Retinal pigment epithelial cell (primary cell): ENCODE data around the gene DCAF7.

Source experiments
- DNase-seq: peaks from one replicate; pipeline ENCODE4 v3.0.0-alpha.2; 2010; ENCODE audit warnings: low read depth
- H3K4me3 ChIP-seq: 2 replicates; pipeline ENCODE4 v1.5.1; 2011; ENCODE audit warnings: mild to moderate bottlenecking, low read length, control low read depth, moderate library complexity
- CTCF ChIP-seq: conservative IDR thresholded peaks from 2 replicates; pipeline ENCODE4 v1.5.1; 2011; ENCODE audit warnings: low read depth, low read length, control low read depth, inconsistent platforms

The DCAF7 gene

GRCh38 chr17:63557416-63557815, 7.1 kb downstream of the DCAF7 start:
- DNase-seq, result no peak
- no peak overlapping the region for H3K4me3 ChIP-seq
- no peak for TF ChIP-seq CTCF

GRCh38 chr17:63558441-63558840, 8.2 kb downstream of the DCAF7 start:
- H3K4me3 ChIP-seq, result no peak overlapping the region
- no peak for DNase-seq
- no peak for TF ChIP-seq CTCF

- no peak for TF ChIP-seq CTCF
- no peak overlapping the region for H3K4me3 ChIP-seq
- no peak for DNase-seq
Observed at GRCh38 chr17:63561819-63562218, 11.5 kb downstream of the DCAF7 start.

GRCh38 chr17:63563339-63563738, 13.1 kb downstream of the DCAF7 start:
- DNase-seq, result no peak
- H3K4me3 ChIP-seq, result no peak overlapping the region
- TF ChIP-seq CTCF, result no peak

GRCh38 chr17:63564562-63564961, 14.3 kb downstream of the DCAF7 start:
- DNase-seq, result no peak
- no peak for TF ChIP-seq CTCF
- H3K4me3 ChIP-seq, result no peak overlapping the region

- no peak overlapping the region for H3K4me3 ChIP-seq
- no peak for TF ChIP-seq CTCF
- DNase-seq, result no peak
Observed at GRCh38 chr17:63567229-63567628, 17.0 kb downstream of the DCAF7 start.

- no peak for DNase-seq
- no peak overlapping the region for H3K4me3 ChIP-seq
- TF ChIP-seq CTCF, result no peak
Observed at GRCh38 chr17:63568563-63568962, 18.3 kb downstream of the DCAF7 start.
